Neural progenitor cell (in vitro differentiated cells): ENCODE results near the gene IFFO2. TPM values are rescaled to one million over a fixed set of nuclear protein-coding genes. Genes with fewer than 3 reads are reported as not detected.

Experiments used
- DNase-seq: peaks from one replicate; pipeline ENCODE4 v3.0.0-alpha.2; 2016; ENCODE audit warnings: low spot score
- H2AFZ ChIP-seq: fragments of 200-600 bp; sonication (generic); replicated peaks from 2 replicates; pipeline ENCODE4 v1.6.1; 2016; ENCODE audit warnings: antibody characterized with exemption
- H3F3A ChIP-seq: fragments of 200-600 bp; sonication (generic); 2 replicates; pipeline ENCODE4 v1.6.1; 2016; ENCODE audit warnings: antibody characterized with exemption, low read depth
- H3K27ac ChIP-seq: fragments of 200-600 bp; sonication (generic); 2 replicates; pipeline ENCODE4 v1.5.1; 2016; ENCODE audit warnings: mild to moderate bottlenecking
- H3K27me3 ChIP-seq: fragments of 200-600 bp; sonication (generic); 2 replicates; pipeline ENCODE4 v1.6.1; 2016; ENCODE audit warnings: mild to moderate bottlenecking, moderate library complexity
- H3K36me3 ChIP-seq: fragments of 200-600 bp; sonication (generic); 2 replicates; pipeline ENCODE4 v1.5.1; 2016
- H3K4me1 ChIP-seq: fragments of 200-600 bp; sonication (generic); 2 replicates; pipeline ENCODE4 v1.6.1; 2016; ENCODE audit warnings: mixed run types
- H3K4me2 ChIP-seq: fragments of 200-600 bp; sonication (generic); 2 replicates; pipeline ENCODE4 v1.6.1; 2016
- H3K4me3 ChIP-seq: fragments of 200-600 bp; sonication (generic); 2 replicates; pipeline ENCODE4 v1.5.1; 2016
- H3K79me2 ChIP-seq: fragments of 200-600 bp; sonication (generic); 2 replicates; pipeline ENCODE4 v1.6.1; 2016; ENCODE audit warnings: low read depth
- H3K9ac ChIP-seq: fragments of 200-600 bp; sonication (generic); 2 replicates; pipeline ENCODE4 v1.6.1; 2016
- H3K9me3 ChIP-seq: fragments of 200-600 bp; sonication (generic); 2 replicates; pipeline ENCODE4 v1.5.1; 2016; ENCODE audit warnings: low read depth
- H4K20me1 ChIP-seq: fragments of 200-600 bp; sonication (generic); 2 replicates; pipeline ENCODE4 v1.6.1; 2016; ENCODE audit warnings: low read depth
- H3K27ac Mint-ChIP-seq: 3 replicates; pipeline ENCODE4 v1.8.0; 2021; ENCODE audit warnings: mixed read lengths
- H3K27me3 Mint-ChIP-seq: 2 replicates; pipeline ENCODE4 v1.8.0; 2022; ENCODE audit warnings: low read depth, mild to moderate bottlenecking, inconsistent platforms, moderate library complexity, mixed read lengths; ENCODE audit not compliant: insufficient read depth
- H3K36me3 Mint-ChIP-seq: 3 replicates; pipeline ENCODE4 v1.8.0; 2021; ENCODE audit warnings: mixed read lengths
- H3K4me1 Mint-ChIP-seq: 3 replicates; pipeline ENCODE4 v1.8.0; 2021; ENCODE audit warnings: mixed read lengths
- H3K4me3 Mint-ChIP-seq: 3 replicates; pipeline ENCODE4 v1.8.0; 2021; ENCODE audit warnings: mild to moderate bottlenecking, moderate library complexity, mixed read lengths
- H3K9me3 Mint-ChIP-seq: 3 replicates; pipeline ENCODE4 v1.8.0; 2020; ENCODE audit warnings: mixed read lengths
- CTCF ChIP-seq: fragments of 200-600 bp; sonication (generic); IDR thresholded peaks from 2 replicates; pipeline ENCODE4 v1.5.1; 2017; ENCODE audit warnings: antibody characterized with exemption, mild to moderate bottlenecking
- EZH2 ChIP-seq: fragments of 200-600 bp; sonication (generic); IDR thresholded peaks from 2 replicates; pipeline ENCODE4 v1.6.1; 2017; ENCODE audit warnings: antibody characterized with exemption, mild to moderate bottlenecking, moderate library complexity
- EZH2phosphoT487 ChIP-seq: fragments of 200-600 bp; sonication (generic); IDR thresholded peaks from 2 replicates; pipeline ENCODE4 v1.6.1; 2017; ENCODE audit warnings: antibody characterized with exemption
- total RNA-seq: library from RNA; depleted of rRNA; stranded (reverse); fragments of >200 nt; gene quantifications from 2 replicates; pipeline ENCODE4 v1.2.3, GENCODE V29; 2015; ENCODE audit warnings: low replicate concordance

IFFO2 gene
- total RNA-seq, 1 donor from 2014 or later: 0.65 TPM

GRCh38 chr1:18926315-18927081 is 30.0 kb downstream of the IFFO2 start:
- Histone ChIP-seq H3K27ac (no peak overlapping the region), H3K27me3 (no peaks in the 10 kb centered on the region), H3K4me3 (no peak overlapping the region), H3K79me2 (no peaks in the 10 kb centered on the region), H3K9me3 (no peaks in the 10 kb centered on the region), H3F3A (no peaks in the 10 kb centered on the region), H3K4me2 (no peak overlapping the region), H2AFZ (no peak overlapping the region), H4K20me1 (no peaks in the 10 kb centered on the region), H3K4me1 (peaks cover 21% of the 10 kb centered on the region), H3K9ac (no peak overlapping the region), H3K36me3 (no peaks in the 10 kb centered on the region)
- Mint-ChIP-seq H3K27me3 (peaks cover 2% of the 10 kb centered on the region), H3K4me1 (peaks cover 49% of the 10 kb centered on the region), H3K4me3 (no peak overlapping the region), H3K36me3 (peaks cover 2% of the 10 kb centered on the region), H3K9me3 (peaks cover 2% of the 10 kb centered on the region), H3K27ac (no peak overlapping the region)
- no peak for TF ChIP-seq CTCF
- TF ChIP-seq EZH2: no peak
- no peak for TF ChIP-seq EZH2phosphoT487
- no peak for DNase-seq

- Histone ChIP-seq H3K9me3 (no peaks in the 10 kb centered on the region), H3K9ac (no peak overlapping the region), H3K36me3 (no peaks in the 10 kb centered on the region), H4K20me1 (no peaks in the 10 kb centered on the region), H3K79me2 (no peaks in the 10 kb centered on the region), H3K4me3 (no peak overlapping the region), H3K27ac (no peak overlapping the region), H3K4me1 (peaks cover 21% of the 10 kb centered on the region), H2AFZ (no peak overlapping the region), H3F3A (no peaks in the 10 kb centered on the region), H3K4me2 (no peak overlapping the region), H3K27me3 (no peaks in the 10 kb centered on the region)
- no peak for DNase-seq
- TF ChIP-seq CTCF (no peak), EZH2phosphoT487 (no peak), EZH2 (no peak)
- Mint-ChIP-seq H3K27ac (no peak overlapping the region), H3K36me3 (peaks cover 2% of the 10 kb centered on the region), H3K9me3 (peaks cover 2% of the 10 kb centered on the region), H3K4me3 (no peak overlapping the region), H3K27me3 (peaks cover 2% of the 10 kb centered on the region), H3K4me1 (peaks cover 47% of the 10 kb centered on the region)
These were observed 31.2 kb downstream of the IFFO2 start for GRCh38 chr1:18925279-18925678.

- Histone ChIP-seq H2AFZ (no peak overlapping the region), H3K9ac (no peak overlapping the region), H3K4me1 (peaks cover 21% of the 10 kb centered on the region), H3K27me3 (no peaks in the 10 kb centered on the region), H3K27ac (no peak overlapping the region), H4K20me1 (no peaks in the 10 kb centered on the region), H3K4me3 (no peak overlapping the region), H3K79me2 (no peaks in the 10 kb centered on the region), H3K4me2 (no peak overlapping the region), H3F3A (no peaks in the 10 kb centered on the region), H3K9me3 (no peaks in the 10 kb centered on the region), H3K36me3 (no peaks in the 10 kb centered on the region)
- H3K36me3 Mint-ChIP-seq: peaks cover 2% of the 10 kb centered on the region
- no peak overlapping the region for H3K27ac Mint-ChIP-seq
- TF ChIP-seq EZH2 (no peak), CTCF (no peak), EZH2phosphoT487 (no peak)
- no peak for DNase-seq
- H3K9me3 Mint-ChIP-seq: peaks cover 2% of the 10 kb centered on the region
- no peak overlapping the region for H3K4me3 Mint-ChIP-seq
- H3K4me1 Mint-ChIP-seq: peaks cover 47% of the 10 kb centered on the region
- peaks cover 2% of the 10 kb centered on the region for H3K27me3 Mint-ChIP-seq
These were observed 32.2 kb downstream of the IFFO2 start for GRCh38 chr1:18924221-18924691.
